ENCODE data around the gene CDC6.

CDC6 gene, protein sequence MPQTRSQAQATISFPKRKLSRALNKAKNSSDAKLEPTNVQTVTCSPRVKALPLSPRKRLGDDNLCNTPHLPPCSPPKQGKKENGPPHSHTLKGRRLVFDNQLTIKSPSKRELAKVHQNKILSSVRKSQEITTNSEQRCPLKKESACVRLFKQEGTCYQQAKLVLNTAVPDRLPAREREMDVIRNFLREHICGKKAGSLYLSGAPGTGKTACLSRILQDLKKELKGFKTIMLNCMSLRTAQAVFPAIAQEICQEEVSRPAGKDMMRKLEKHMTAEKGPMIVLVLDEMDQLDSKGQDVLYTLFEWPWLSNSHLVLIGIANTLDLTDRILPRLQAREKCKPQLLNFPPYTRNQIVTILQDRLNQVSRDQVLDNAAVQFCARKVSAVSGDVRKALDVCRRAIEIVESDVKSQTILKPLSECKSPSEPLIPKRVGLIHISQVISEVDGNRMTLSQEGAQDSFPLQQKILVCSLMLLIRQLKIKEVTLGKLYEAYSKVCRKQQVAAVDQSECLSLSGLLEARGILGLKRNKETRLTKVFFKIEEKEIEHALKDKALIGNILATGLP

DNA sequence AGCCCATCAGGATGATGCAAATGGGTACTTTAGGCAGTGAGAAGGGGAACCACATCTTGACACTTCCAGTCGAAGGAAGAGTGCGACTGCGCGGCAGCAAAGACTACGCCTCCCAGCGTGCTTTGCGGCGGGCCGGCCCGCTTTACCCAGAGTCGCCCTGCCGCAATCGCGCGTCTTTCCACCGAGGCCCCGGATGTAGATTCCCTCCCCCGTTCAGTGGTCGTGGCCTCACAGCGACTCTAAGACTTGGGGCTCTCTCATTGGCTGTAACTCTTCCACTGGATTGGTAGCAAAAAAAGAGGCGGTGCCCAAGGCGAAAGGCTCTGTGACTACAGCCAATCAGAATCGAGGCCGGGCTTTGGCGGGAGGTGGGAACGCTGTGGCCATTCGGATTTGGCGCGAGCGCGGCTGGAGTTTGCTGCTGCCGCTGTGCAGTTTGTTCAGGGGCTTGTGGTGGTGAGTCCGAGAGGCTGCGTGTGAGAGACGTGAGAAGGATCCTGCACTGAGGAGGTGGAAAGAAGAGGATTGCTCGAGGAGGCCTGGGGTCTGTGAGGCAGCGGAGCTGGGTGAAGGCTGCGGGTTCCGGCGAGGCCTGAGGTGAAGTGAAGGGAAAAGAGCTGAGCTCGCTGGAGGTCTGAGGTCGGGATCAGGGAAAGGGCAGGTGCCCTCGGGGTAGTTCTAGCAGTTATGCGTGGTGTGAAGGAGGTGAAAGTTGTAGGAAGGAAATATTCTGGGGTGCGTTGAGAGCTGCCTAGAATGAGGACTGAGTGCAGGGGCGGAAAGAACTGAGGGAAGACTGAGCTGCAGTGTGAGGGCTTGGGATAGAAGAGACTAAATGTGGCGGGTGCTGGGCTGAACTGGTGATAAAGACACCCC is at the start of gene CDC6:
CDC6 (plus strand) TSS at position 386 of the 876 bp plus-strand sequence. CDS start 1,542 bp downstream, outside the sequence.
- peak; percentile 99 for DNase-seq

DNA sequence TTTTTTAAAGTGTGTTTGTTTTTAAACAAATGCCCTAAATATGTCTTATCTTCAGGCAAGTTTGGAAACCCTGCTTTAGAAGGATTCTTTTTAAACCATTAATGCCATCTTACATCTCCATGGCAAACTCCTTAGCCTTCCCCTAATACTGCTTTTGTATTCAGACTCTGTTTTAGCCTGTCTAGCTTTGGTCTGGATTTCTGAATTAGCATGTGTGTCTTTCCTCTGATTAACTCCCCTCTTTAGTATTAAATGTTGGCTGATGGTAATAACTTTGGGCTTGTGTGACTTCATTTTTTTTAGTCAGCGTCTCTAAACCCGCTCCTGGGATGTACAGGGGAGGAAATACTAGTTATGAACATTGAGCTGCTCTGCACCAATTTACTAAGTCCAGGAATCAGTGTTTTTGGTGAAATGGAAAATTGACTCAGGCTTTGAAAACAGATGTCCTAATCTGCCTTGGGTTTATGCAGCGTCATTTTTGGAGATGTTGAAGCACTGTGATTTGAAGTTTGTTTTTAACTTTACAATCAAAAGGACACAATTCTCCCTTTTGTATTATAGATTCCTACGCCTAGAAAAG is 46.3 kb upstream of the CDC6 start:
- DNase-seq, result no peak

DNA sequence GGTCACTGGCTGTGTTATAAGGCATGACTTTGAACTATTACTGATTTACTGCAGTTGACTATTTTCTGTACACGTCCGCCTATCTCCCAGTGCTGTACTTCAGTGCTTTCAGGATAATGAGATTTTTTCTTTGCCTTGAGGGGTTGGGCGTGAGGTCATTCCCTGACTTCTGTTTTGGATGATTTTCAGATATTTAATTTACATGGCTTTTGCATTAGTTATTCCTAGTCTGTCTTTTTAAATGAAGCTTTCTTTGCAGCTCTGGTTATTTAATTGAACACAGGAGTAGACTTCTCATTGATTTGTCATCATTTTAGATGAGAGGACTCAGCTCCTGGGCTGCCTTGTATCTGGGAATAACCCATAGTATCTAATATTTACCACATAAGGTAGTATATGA is 44.9 kb upstream of the CDC6 start:
- DNase-seq, result no peak

DNA sequence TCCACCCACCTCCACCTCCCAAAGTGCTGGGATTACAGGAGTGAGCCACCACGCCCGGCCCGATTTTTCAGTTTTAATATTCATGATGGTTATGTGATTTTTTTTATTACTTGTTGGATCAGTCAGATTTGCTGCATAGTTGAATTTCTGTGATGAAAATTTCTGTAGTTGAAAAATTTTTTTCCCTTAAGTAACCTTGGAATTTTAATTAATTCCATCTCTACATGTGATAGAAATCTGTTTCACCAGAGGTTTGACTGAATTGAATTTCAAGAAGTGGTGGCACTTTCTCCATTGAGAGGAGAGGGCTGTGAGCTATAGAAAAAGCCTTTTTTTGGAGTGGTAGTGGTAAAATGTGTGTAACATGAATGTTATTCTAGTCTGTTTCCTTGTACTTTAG is 43.9 kb upstream of the CDC6 start:
- no peak for DNase-seq

DNA sequence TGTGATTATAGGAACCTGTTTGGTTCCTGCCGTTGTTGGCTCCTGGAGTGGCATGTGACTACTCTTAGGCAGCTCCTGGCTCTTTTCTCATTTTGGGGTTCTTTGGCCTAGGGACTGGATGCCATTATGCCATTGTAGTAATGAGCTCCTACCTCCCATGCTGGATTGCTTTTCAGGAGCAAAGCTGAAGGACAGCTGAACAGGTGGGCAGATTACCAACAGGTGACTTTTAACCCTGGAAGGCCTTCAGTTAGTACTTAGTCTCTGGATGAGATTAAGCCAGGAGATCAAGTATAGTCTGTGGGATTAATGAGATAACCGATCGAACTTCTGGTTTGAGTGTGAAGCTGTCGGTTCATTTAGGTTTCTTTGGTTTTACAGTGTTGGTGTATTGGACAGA is 43.4 kb upstream of the CDC6 start:
- DNase-seq, result no peak

DNA sequence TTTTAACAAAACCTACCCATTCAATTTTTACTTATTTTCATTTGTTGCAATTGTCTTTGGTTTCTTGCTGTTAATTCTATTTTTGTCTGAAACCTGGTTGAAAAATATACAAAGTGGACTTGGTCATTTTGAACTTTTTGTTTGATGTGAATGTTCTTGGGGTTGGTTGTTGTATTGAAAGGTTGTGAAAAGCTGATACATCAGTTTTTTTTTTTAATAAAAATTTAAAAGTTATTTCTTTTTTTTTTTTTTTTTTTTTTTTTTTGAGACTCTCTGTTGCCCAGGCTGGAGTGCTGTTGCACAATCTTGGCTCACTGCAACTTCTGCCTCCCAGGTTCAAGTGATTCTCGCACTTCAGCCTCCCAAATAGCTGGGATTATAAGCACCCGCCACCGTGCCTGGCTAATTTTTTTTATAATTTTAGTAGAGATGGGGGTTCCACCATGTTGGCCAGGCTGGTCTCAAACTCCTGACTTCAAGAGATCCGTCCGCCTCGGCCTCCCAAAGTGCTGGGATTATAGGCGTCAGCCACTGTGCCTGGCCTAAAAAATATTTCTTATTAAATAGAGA is 39.7 kb upstream of the CDC6 start:
- no peak for DNase-seq

DNA sequence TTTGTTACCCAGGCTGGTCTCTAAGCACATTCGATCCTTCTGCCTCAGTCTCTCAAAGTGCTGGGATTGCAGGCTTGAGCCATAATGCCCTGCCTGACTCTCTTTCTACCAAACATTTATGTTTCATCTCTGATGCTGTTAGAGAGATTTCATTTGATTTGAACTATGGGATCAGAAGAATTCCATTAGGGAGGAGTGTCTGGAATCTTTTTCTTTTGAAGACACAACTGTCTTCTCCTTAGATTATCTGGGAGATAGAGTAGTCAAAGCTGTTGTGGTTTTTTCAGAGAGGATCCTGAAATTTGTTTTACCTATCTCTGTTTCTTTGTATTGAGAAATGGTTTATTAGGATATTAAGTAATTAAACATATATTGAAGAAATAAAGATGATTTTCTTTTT is 39.2 kb upstream of the CDC6 start:
- DNase-seq, result no peak

DNA sequence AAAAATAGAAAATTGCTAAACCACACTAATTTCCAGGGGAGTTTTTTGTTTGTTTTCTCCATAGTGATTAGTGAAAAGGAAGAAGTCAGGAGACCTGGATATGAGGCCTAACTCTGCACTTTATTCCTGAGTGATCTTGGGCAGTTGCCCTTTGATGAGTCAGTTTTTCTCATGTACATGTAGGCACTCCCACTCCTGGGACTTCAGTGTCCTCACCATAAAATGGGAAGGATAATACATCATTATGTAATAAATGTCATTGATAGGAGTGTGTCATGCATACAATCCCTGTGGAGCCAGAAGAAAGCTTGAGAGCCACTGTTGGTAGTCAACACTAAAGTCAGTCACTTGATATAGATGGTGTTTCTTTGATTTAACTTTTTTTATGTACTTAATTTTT is 36.1 kb upstream of the CDC6 start:
- DNase-seq, result no peak

DNA sequence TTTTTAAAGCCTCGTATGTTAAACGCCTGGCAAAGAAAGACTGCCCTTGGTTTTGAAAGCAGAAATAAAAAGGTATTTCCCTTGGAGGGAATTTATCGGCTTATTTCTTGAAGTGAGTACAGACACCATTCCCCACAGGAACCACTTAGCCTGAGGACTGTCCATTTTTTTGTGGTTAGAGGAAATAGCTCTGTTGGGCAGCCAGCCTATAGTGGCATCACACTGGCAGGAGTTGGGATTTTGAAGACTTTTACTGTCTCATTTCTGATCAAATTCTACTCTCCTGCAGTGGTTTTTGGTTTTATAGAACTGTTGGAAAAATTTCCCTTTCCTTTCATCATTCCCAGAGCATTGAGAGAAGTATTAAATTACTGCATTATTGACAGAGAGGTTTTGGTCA is 34.1 kb upstream of the CDC6 start:
- DNase-seq, result no peak

DNA sequence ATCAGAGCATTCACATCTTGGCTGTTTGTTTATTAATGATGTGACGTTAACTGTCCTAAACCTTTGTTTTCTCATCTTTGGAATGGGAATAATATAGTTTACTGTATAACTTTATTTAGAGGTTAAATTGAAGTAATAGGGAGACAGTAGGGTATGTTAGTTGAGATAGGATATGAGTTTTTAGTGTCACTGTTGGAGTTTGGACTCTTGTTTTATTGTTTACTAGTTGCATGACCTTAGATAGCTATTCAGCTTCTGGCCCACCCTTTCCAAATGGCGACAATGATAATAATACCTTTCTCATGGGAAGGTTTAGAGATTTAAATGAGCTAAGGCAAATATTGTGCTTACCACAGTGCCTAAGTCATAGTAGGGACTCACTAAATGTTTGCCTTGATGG is 28.2 kb upstream of the CDC6 start:
- no peak for DNase-seq

DNA sequence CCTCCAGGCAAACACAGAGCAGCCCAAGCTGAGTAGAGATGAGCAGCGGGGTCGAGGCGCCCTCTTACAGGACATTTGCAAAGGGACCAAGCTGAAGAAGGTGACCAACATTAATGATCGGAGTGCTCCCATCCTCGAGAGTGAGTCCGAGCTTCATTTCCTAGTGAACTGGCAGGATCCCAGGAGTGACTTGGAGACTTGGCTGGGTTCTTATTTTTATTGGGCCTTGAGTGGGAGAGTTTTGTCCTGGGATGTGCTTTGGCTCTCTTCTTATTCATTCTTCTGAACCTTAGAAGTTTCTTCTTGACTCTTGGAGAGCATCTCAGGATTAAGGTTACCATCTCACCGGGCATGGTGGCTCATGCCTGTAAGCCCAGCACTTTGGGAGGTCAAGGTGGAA is 27.2 kb upstream of the CDC6 start:
- no peak for DNase-seq

DNA sequence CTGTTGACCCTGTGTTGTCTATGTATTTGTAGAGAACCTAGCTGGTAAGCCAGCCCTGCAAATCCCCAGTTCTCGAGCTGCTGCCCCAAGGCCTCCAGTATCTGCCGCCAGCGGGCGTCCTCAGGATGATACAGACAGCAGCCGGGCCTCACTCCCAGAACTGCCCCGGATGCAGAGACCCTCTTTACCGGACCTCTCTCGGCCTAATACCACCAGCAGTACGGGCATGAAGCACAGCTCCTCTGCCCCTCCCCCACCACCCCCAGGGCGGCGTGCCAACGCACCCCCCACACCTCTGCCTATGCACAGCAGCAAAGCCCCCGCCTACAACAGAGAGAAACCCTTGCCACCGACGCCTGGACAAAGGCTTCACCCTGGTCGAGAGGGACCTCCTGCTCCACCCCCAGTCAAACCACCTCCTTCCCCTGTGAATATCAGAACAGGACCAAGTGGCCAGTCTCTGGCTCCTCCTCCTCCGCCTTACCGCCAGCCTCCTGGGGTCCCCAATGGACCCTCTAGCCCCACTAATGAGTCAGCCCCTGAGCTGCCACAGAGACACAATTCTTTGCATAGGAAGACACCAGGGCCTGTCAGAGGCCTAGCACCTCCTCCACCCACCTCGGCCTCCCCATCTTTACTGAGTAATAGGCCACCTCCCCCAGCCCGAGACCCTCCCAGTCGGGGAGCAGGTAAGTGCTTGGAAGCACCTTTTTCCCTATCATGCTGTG is 23.1 kb upstream of the CDC6 start:
- no peak for DNase-seq

DNA sequence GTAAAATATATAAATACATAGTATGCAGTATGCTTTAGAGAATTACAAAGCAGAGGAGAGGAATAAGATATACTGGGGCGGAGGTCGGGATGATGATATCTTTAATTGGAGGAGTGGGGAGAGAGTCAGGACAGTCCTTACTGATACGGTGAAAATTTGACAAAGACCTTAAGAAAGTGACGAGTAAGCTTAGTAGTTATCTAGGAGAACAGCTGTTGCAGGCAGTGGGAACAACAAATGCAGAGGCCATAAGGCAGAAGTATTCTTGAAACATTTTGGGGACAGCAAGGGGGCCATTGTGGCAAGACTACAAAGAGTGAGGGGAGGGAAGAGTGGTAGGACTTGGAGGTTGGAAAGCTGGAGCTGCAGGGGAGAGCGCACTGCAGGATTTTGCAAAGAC is 22.3 kb upstream of the CDC6 start:
- DNase-seq, result no peak

DNA sequence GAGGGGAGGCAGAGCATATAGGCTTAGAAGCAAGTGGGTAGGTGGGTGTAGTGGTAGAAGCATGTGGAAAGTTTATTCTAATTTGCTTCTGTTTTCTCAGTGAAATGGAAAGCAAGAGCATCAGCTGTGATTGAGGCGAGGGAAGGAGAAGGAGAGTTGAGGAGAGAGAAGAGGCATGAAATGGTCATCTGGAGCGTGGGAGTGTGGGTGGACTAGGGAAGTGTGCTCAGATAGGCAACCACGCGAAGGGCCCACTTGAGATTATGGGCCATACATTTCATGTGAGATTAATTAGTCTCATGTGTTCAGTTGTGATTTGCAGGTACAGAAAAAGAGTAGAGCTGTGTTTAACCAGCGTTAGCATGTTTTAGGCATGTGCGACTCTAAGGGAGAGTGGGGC is 20.8 kb upstream of the CDC6 start:
- no peak for DNase-seq

DNA sequence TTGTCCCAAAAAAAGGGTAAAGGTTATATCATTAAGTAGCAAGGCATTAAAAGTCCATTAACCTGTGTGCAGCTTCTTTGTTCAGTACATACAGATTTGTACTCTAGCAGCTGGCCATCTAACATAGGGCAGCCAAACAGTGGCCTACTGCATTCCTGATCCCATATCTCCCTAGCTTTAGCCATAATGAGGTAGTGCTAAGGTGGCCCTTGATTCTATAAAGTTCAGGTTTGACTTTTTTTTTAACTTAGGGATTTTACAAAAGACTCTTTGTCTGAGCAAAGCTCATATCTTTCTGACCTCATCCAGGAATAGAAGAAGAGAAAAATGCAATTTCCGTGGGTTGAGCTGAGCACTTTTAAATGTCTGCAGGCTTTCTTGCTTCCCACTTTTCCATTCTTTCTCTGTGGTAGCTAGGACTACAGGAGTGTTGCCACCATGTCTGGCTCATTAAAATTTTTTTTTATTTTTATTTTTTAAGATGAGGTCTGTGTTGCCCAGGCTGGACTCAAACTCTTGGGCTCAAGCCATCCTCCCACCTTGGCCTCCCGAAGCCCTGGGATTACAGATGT is 19.5 kb upstream of the CDC6 start:
- no peak for DNase-seq

DNA sequence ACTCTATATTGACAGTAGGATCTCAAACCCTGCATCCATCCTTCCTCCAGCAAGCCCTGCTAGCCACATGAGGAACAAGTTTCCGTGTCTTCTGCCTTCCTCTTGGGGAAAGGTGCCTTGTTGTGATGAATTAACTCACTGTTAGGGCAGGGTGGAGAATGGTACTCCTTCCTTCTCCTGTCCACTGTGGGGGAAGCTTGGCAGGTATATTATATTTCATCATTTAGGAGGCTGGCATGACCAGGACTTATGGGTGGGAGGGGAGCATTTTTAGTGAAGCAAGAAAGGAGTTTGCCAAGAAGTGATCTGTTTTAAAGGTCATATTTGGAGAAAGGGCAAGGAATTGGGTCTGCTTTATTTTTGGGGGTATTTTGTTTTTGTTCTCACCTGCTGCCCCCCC is 9.3 kb upstream of the CDC6 start:
- DNase-seq, result no peak

DNA sequence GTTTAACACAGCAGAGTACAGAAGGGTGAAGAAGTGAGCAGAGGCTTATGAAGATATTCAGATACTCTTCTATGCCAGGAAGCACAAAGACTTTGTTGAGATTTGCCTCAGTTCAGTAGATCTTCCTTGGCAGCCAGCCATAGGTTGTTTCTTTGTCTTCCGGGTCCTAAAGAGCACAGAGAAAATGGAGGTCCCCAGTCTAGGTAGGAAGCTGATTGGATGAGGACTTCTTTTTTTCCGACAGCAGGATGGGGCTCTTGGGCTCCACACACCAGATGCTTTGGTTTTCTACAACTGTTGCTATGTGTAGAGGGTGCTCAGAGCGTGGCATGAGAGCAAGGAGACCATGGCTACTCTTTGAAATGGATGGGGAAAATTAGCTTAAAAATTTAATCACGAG is 8.3 kb upstream of the CDC6 start:
- DNase-seq, result no peak

DNA sequence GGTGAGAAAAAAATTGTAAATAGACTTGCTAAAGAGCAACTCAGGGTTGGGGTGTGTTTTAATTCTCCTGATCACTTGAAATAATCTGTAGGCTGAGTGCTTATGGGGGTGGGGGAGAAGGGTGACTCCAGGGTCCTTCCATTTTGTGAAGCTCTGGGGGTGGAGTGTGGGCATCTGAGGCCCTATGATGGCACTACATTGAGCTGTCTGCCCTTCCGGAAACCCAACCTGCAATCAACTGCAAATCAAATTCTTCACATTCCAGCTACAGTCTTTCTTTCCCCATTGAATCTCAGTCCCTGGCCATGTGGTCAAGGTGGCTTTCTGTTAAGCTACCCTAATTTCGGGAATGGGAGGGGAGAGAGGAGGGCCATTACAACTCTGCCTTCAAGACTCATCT is 6.0 kb upstream of the CDC6 start:
- DNase-seq, result no peak

DNA sequence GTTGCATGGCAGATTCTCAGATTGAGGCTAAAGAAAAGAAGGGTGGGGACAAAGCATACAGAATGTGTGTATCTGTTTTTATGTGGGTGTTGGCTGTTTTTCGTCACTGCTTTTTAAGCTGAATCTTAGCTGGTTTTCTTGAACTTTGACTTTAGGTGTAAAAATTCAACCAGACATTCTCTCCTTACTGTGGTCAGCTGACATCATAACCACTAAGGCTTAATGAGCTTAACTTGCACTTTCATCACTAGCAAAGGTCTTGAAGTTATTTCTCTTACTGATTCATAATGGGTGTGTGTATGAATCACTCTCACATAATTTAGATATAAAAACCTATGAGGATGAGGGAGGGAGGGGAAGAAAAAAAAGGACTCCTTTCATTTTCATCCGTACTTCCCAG is 4.0 kb upstream of the CDC6 start:
- no peak for DNase-seq

DNA sequence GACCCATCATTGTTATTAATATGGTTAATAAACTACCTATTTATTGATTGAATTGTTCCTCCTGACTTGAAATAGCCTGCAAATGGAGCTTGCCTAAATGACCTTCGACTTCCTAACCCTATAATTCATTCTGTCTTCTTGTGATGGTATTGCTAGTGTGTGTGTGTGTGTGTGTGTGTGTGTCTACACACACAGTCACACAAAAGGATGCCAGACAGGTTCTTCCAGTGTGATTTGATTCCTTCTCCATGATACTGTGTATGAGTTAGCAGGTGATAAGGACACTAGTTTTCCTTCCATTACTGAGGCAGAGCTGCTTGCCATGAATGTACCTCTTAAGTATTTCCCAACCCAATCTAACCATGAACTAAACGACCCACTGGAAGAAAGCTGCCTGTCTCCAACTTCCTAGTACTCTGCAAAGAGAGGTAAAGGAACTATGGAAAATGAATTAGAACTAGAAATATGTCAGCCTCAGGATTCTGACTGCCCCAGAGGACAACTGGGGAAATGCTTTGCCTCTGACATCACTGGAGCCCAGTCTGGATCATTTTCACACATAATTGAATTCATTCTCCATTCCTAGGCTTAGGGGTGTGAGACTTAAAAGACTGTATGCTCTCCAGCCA is 3.5 kb upstream of the CDC6 start:
- DNase-seq, result no peak

DNA sequence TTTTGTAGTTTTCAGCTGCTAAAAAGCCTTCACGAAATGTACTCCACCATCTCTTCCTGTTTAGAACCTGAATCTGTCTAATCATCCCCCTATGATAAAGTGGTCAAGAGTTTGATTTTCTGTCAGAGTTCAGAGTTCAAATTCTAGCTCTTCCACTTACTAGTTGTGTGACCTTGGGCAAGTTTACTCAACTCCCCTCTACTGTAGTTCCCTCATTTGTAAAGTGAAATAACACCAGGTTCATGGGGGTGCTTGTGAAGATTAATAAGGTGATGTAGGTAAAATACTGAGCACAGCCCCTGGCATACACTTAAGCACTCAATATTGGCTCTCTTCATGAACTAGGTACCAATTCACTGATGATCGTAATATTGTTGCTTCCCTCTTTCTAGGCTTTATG is 1.2 kb upstream of the CDC6 start:
- no peak for DNase-seq

DNA sequence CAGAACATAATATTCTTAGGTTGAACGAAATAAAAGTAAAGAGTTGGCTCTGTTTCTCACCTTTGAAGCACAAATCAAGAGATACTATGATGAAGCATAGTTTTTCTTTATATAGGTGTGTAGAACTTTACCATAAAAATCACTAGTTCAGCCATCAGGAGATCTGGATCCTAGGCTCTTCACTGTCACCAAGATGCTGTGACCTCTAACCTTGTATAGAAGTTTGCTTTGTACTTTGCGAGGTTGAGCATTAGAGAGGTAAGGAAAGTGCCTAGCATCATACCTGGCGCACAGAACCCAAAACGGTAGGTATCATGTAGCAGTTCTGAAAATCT is 553 bp upstream of the CDC6 start:
- DNase-seq, result no peak
